ENCODE results near the gene TMEM255B. TPM values are rescaled to one million over a fixed set of nuclear protein-coding genes. Genes with fewer than 3 reads are reported as not detected.
A peak's percentile ranks its signal among the peaks of the same experiment; 100 is the strongest.

TMEM255B gene
- total and polyA plus RNA-seq, 9 of the 15 experiments (the other 6 are each of a cell fraction or from before 2014, with no cell fraction given) = 0.01 to 0.75 (median 0.23) TPM

DNA sequence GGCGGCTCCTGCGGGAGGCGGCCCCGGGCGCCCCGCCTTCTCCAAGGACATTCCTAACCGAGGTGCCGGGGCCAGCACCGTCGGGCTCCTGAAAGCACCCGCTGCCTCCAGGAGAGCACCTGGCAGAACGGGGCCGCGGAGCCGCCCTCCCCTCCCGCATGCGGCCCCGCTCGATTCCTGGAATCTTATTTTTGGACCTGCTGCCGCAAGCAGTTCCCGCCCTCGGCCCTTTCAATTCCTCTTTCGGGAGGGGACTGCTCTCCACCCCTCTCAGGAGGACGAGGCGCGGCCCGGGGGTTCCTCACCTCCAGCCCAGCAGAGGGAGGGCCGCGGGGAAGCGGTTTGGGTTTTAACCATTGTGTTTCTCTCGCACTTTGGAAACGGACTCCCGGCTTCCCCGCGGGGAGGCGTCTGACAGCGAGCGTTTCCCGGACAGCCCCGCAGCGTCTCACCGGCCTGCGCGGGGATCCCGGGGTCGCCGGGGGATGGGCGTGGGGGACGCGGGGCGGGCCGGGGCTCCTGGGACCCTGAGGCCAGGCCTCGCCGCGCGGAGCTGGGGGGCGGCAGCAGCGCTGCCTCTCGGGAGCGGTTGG is 104.0 kb downstream of the TMEM255B start (continued):
- TF ChIP-seq, protein P1, sequence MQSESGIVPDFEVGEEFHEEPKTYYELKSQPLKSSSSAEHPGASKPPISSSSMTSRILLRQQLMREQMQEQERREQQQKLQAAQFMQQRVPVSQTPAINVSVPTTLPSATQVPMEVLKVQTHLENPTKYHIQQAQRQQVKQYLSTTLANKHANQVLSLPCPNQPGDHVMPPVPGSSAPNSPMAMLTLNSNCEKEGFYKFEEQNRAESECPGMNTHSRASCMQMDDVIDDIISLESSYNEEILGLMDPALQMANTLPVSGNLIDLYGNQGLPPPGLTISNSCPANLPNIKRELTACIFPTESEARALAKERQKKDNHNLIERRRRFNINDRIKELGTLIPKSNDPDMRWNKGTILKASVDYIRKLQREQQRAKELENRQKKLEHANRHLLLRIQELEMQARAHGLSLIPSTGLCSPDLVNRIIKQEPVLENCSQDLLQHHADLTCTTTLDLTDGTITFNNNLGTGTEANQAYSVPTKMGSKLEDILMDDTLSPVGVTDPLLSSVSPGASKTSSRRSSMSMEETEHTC (IDR thresholded peaks at IDR 0.05) = no peak
- TF ChIP-seq HDAC1 (IDR thresholded peaks at IDR 0.05) (no peak), TCF7 (IDR thresholded peaks at IDR 0.05; ENCODE audit: borderline replicate concordance) (no peak), CREBBP (IDR thresholded peaks at IDR 0.05; ENCODE audit: low read depth, low read length) (no peak), BCOR (IDR thresholded peaks at IDR 0.05) (no peak), RBM22 (IDR thresholded peaks at IDR 0.05; ENCODE audit: low read depth, low read length, poor library complexity, severe bottlenecking) (no peak), HNRNPUL1 (IDR thresholded peaks at IDR 0.05; ENCODE audit: low read length) (no peak), ASH1L (IDR thresholded peaks at IDR 0.05; ENCODE audit: borderline replicate concordance, low read depth, partially characterized antibody) (no peak), MYC (IDR thresholded peaks at IDR 0.05; ENCODE audit: low read depth, low read length) (no peak), MYC (CRISPR knock-in tag; IDR thresholded peaks at IDR 0.05; ENCODE audit: borderline replicate concordance, low read depth) (no peak), ETV5 (CRISPR knock-in tag; IDR thresholded peaks at IDR 0.05; ENCODE audit: low read depth) (no peak), HDAC8 (tag; IDR thresholded peaks at IDR 0.05) (no peak), STAT5B (CRISPR knock-in tag; IDR thresholded peaks at IDR 0.05) (no peak), ATF1 (CRISPR knock-in tag; IDR thresholded peaks at IDR 0.05) (no peak), ATF1 (tag; IDR thresholded peaks at IDR 0.05) (no peak), ZNF184 (CRISPR knock-in tag; IDR thresholded peaks at IDR 0.05) (no peak), MEF2A (IDR thresholded peaks at IDR 0.05; ENCODE audit: control insufficient read depth, low read depth, low read length) (peak; percentile 42; the same call in 1 of the 2 replicates), EP400 (IDR thresholded peaks at IDR 0.05) (peak; percentile 24; the same call in 1 of the 2 replicates), BMI1 (IDR thresholded peaks at IDR 0.05; ENCODE audit: low read length) (no peak), C11orf30 (IDR thresholded peaks at IDR 0.05; ENCODE audit: low read depth) (0 out of 2 replicates have a peak, but pooled peaks have one; percentile 7)
- TF ChIP-seq, protein P2, sequence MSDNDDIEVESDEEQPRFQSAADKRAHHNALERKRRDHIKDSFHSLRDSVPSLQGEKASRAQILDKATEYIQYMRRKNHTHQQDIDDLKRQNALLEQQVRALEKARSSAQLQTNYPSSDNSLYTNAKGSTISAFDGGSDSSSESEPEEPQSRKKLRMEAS (CRISPR knock-in tag; IDR thresholded peaks at IDR 0.05) = 0 out of 2 replicates have a peak, but pooled peaks have one; percentile 4
- TF ChIP-seq, protein P3, sequence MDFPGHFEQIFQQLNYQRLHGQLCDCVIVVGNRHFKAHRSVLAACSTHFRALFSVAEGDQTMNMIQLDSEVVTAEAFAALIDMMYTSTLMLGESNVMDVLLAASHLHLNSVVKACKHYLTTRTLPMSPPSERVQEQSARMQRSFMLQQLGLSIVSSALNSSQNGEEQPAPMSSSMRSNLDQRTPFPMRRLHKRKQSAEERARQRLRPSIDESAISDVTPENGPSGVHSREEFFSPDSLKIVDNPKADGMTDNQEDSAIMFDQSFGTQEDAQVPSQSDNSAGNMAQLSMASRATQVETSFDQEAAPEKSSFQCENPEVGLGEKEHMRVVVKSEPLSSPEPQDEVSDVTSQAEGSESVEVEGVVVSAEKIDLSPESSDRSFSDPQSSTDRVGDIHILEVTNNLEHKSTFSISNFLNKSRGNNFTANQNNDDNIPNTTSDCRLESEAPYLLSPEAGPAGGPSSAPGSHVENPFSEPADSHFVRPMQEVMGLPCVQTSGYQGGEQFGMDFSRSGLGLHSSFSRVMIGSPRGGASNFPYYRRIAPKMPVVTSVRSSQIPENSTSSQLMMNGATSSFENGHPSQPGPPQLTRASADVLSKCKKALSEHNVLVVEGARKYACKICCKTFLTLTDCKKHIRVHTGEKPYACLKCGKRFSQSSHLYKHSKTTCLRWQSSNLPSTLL (IDR thresholded peaks at IDR 0.05) = no peak
- TF ChIP-seq, protein P4, sequence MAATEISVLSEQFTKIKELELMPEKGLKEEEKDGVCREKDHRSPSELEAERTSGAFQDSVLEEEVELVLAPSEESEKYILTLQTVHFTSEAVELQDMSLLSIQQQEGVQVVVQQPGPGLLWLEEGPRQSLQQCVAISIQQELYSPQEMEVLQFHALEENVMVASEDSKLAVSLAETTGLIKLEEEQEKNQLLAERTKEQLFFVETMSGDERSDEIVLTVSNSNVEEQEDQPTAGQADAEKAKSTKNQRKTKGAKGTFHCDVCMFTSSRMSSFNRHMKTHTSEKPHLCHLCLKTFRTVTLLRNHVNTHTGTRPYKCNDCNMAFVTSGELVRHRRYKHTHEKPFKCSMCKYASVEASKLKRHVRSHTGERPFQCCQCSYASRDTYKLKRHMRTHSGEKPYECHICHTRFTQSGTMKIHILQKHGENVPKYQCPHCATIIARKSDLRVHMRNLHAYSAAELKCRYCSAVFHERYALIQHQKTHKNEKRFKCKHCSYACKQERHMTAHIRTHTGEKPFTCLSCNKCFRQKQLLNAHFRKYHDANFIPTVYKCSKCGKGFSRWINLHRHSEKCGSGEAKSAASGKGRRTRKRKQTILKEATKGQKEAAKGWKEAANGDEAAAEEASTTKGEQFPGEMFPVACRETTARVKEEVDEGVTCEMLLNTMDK (IDR thresholded peaks at IDR 0.05; ENCODE audit: borderline replicate concordance, insufficient read depth, low read depth, low read length, poor library complexity, severe bottlenecking) = peak; percentile 71
- TF ChIP-seq, protein P5, sequence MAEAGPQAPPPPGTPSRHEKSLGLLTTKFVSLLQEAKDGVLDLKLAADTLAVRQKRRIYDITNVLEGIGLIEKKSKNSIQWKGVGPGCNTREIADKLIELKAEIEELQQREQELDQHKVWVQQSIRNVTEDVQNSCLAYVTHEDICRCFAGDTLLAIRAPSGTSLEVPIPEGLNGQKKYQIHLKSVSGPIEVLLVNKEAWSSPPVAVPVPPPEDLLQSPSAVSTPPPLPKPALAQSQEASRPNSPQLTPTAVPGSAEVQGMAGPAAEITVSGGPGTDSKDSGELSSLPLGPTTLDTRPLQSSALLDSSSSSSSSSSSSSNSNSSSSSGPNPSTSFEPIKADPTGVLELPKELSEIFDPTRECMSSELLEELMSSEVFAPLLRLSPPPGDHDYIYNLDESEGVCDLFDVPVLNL (CRISPR knock-in tag; IDR thresholded peaks at IDR 0.05; ENCODE audit: low read depth) = no peak
